Natural killer cell (primary cell): ENCODE results near the gene SYNGR3. TPM values are rescaled to one million over a fixed set of nuclear protein-coding genes. Genes with fewer than 3 reads are reported as not detected.
A peak's percentile ranks its signal among the peaks of the same experiment; 100 is the strongest.
"Not testable (repeated sequence)": the region's sequence is repeated elsewhere in the genome, so short reads cannot be mapped to it uniquely, and the experiment has no call there.

ENCODE experiments used
- ATAC-seq, 3 donors: fragments of 150-1000 bp in 2 of 3; fragments of 200-7000 bp in 1 of 3; cut with Tn5 transposase; 1 replicate in 1 of 3; 2 replicates in 2 of 3; pipeline ENCODE4 v1.10.0; 2021; ENCODE audit warnings: mild to moderate bottlenecking in 2 of 3, moderate library complexity in 2 of 3
- DNase-seq, 2 donors: peaks; one replicate each; pipeline versions ENCODE4 v3.0.0 to v3.0.0-alpha.2; 2013 to 2021; ENCODE audit warnings: mixed read lengths in 1 of 2
- H3K27ac ChIP-seq: one replicate; pipeline ENCODE4 v1.5.1; 2013; ENCODE audit warnings: mild to moderate bottlenecking, low read length
- H3K27me3 ChIP-seq: one replicate; pipeline ENCODE4 v1.6.1; 2013; ENCODE audit warnings: low read length; ENCODE audit not compliant: control insufficient read depth, insufficient read depth
- H3K36me3 ChIP-seq: one replicate; pipeline ENCODE4 v1.6.1; 2013; ENCODE audit warnings: low read length; ENCODE audit not compliant: control insufficient read depth, insufficient read depth
- H3K4me1 ChIP-seq: one replicate; pipeline ENCODE4 v1.6.1; 2013; ENCODE audit warnings: low read length; ENCODE audit not compliant: control insufficient read depth, insufficient read depth
- H3K4me3 ChIP-seq: one replicate; pipeline ENCODE4 v1.5.1; 2013; ENCODE audit warnings: low read length
- H3K9me3 ChIP-seq: one replicate; pipeline ENCODE4 v1.6.1; 2013; ENCODE audit warnings: low read length; ENCODE audit not compliant: control insufficient read depth, insufficient read depth
- H3K27ac Mint-ChIP-seq, 2 donors: one replicate each; pipeline ENCODE4 v1.8.0; 2022; ENCODE audit warnings: mild to moderate bottlenecking in 2 of 2, mixed read lengths in 2 of 2, moderate library complexity in 1 of 2
- H3K27me3 Mint-ChIP-seq, 2 donors: one replicate each; pipeline ENCODE4 v1.8.0; 2022; ENCODE audit warnings: low read depth in 2 of 2, mixed read lengths in 2 of 2
- H3K36me3 Mint-ChIP-seq: one replicate; pipeline ENCODE4 v1.8.0; 2022; ENCODE audit warnings: mixed read lengths
- H3K4me1 Mint-ChIP-seq, 2 donors: one replicate each; pipeline ENCODE4 v1.8.0; 2022; ENCODE audit warnings: mixed read lengths in 2 of 2
- H3K4me3 Mint-ChIP-seq: one replicate; pipeline ENCODE4 v1.8.0; 2022; ENCODE audit warnings: mild to moderate bottlenecking, moderate library complexity, mixed read lengths
- H3K9me3 Mint-ChIP-seq, 2 donors: one replicate each; pipeline ENCODE4 v1.8.0; 2022; ENCODE audit warnings: mixed read lengths in 2 of 2
- CTCF ChIP-seq: fragments of 200-600 bp; IDR thresholded peaks from one replicate; pipeline ENCODE4 v1.8.0; 2022; ENCODE audit warnings: antibody characterized with exemption
- WGBS: methylation state at CpG from one replicate; pipeline ENCODE4 v1.1.7; 2013; ENCODE audit warnings: missing lambda C conversion rate; ENCODE audit not compliant: insufficient coverage; 5-methylcytosine and 5-hydroxymethylcytosine counted together
- intact Hi-C: fragments of 100-400 bp; cut with micrococcal nuclease; formaldehyde crosslinking; loops from one replicate; pipeline ENCODE4 v1.14.2; 2022
- total RNA-seq, 4 donors: library from RNA; stranded (reverse); fragments of 120-200 nt in 1 of 4; gene quantifications; one replicate each; pipeline versions ENCODE4 v1.2.3 to v1.2.4, GENCODE V29; 2013 to 2022

SYNGR3 gene
- total RNA-seq, 3 donors from 2014 or later (not counting 1 experiment from before 2014, with no cell fraction given) = 10.3 to 19.3 (median 19.1) TPM

GRCh38 chr16:1960665-1961630 lies 28.8 kb upstream of the SYNGR3 start:
- no peak for ATAC-seq
- H3K4me3 Mint-ChIP-seq = peak overlapping the region; percentile 91
- Histone ChIP-seq H3K4me3 (no peak overlapping the region), H3K36me3 (peaks cover 20% of the 10 kb centered on the region), H3K27ac (no peak overlapping the region), H3K4me1 (peaks cover 58% of the 10 kb centered on the region), H3K27me3 (no peaks in the 10 kb centered on the region), H3K9me3 (no peaks in the 10 kb centered on the region)
- H3K4me1 Mint-ChIP-seq = peaks cover 41% of the 10 kb centered on the region in 2 donors
- peak overlapping the region; percentile 56 to 85 for H3K27ac Mint-ChIP-seq
- intact Hi-C loops = no loop called here
- TF ChIP-seq CTCF = no peak
- DNase-seq = peak in 1 of 2 donors; percentile 56
- 60% methylated on average over 20 of the region's 20 CpGs for WGBS
- H3K27me3 Mint-ChIP-seq = no peaks in the 10 kb centered on the region
- no peaks in the 10 kb centered on the region for H3K9me3 Mint-ChIP-seq
- H3K36me3 Mint-ChIP-seq = no peaks in the 10 kb centered on the region

GRCh38 chr16:1961651-1962067 lies 28.1 kb upstream of the SYNGR3 start:
- TF ChIP-seq CTCF = no peak
- intact Hi-C loops = no loop called here
- Mint-ChIP-seq H3K27me3 (no peaks in the 10 kb centered on the region), H3K4me1 (peaks cover 41% of the 10 kb centered on the region in 2 donors), H3K9me3 (no peaks in the 10 kb centered on the region), H3K27ac (no peak overlapping the region), H3K36me3 (no peaks in the 10 kb centered on the region), H3K4me3 (no peak overlapping the region)
- Histone ChIP-seq H3K27me3 (no peaks in the 10 kb centered on the region), H3K27ac (no peak overlapping the region), H3K9me3 (no peaks in the 10 kb centered on the region), H3K4me1 (peaks cover 59% of the 10 kb centered on the region), H3K36me3 (peaks cover 20% of the 10 kb centered on the region), H3K4me3 (no peak overlapping the region)
- ATAC-seq (no peak), DNase-seq (peak in 1 of 2 donors; percentile 42)
- WGBS = 71% methylated on average over 3 of the region's 6 CpGs

- H3K9me3 ChIP-seq, H3K9me3 Mint-ChIP-seq, H3K27me3 Mint-ChIP-seq, H3K27me3 ChIP-seq, ATAC-seq, intact Hi-C loops, H3K36me3 Mint-ChIP-seq, DNase-seq, H3K27ac ChIP-seq, H3K4me3 ChIP-seq: not testable (repeated sequence)
- Histone ChIP-seq H3K36me3 (peaks cover 20% of the 10 kb centered on the region), H3K4me1 (peaks cover 59% of the 10 kb centered on the region)
- Mint-ChIP-seq H3K4me3 (peak overlapping the region; percentile 67), H3K27ac (peak overlapping the region; percentile 95), H3K4me1 (peaks cover 41% of the 10 kb centered on the region in 2 donors)
- 81% methylated on average over 32 of the region's 37 CpGs for WGBS
Measured at GRCh38 chr16:1962161-1963153, 27.3 kb upstream of the SYNGR3 start.
